ENCODE data around the gene CGB5.

DNA sequence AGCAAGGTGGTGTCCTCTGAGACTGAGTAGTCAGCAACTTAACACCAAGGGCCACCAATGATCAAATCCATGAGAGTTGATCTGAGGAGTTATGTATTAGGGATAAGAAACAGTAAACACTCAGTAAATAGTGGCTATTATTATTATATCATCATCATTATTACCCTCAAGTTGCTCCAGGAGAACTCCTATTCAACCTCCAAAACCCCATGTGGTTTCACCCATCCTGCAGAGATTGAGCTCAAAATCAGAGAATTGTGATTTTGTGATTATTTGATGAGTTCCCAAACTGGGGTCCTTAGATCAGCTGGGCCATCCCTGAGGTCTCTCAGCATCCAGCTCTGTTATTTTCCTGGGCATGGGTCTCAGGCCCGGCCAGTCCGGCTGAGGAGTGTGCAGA is 17.4 kb downstream of the CGB5 start:
- TF ChIP-seq, protein P1, sequence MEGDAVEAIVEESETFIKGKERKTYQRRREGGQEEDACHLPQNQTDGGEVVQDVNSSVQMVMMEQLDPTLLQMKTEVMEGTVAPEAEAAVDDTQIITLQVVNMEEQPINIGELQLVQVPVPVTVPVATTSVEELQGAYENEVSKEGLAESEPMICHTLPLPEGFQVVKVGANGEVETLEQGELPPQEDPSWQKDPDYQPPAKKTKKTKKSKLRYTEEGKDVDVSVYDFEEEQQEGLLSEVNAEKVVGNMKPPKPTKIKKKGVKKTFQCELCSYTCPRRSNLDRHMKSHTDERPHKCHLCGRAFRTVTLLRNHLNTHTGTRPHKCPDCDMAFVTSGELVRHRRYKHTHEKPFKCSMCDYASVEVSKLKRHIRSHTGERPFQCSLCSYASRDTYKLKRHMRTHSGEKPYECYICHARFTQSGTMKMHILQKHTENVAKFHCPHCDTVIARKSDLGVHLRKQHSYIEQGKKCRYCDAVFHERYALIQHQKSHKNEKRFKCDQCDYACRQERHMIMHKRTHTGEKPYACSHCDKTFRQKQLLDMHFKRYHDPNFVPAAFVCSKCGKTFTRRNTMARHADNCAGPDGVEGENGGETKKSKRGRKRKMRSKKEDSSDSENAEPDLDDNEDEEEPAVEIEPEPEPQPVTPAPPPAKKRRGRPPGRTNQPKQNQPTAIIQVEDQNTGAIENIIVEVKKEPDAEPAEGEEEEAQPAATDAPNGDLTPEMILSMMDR (conservative IDR thresholded peaks at IDR 0.05; ENCODE audit: low read depth, low read length): no peak
- TF ChIP-seq EZH2phosphoT487 (IDR thresholded peaks at IDR 0.05; ENCODE audit: borderline replicate concordance, low read length) (no peak), EZH2 (IDR thresholded peaks at IDR 0.05; ENCODE audit: low read length, unreplicated experiment) (no peak)

Measured in PC-3 (cell line).